ENCODE results near the gene GNAI3. TPM values are rescaled to one million over a fixed set of nuclear protein-coding genes. Genes with fewer than 3 reads are reported as not detected.

Gene GNAI3
- total RNA-seq, 1 experiment from 2014 or later: 12.8 TPM

DNA sequence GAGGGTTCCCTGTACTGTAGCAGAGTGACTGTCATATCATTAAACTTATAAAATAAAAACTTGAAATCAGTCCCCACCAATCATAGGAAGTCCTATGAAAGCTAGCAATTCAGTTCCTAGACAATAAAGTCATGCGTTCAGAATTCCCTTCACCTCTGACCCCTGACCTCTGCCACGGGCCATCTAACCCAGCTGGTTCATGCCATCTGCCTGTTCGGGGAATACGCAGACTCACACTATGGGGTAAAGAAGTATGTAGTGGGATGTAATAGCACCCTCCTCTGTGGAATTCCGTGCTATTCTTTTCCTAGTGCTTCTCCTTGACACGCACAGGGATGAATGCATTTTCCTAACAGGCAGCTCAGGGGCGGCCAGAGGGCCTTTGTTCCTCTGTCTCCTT, 109.6 kb downstream of the GNAI3 start:
- Histone ChIP-seq H3K4me3 (ENCODE audit: low read depth, low read length, poor library complexity, severe bottlenecking) (peak overlapping the region; percentile 97), H3K9me3 (ENCODE audit: low read depth, low read length, poor library complexity, severe bottlenecking) (no peaks in the 10 kb centered on the region), H3K4me1 (ENCODE audit: insufficient read depth, low read length, poor library complexity, severe bottlenecking) (peaks cover 19% of the 10 kb centered on the region), H3K27me3 (replicated peaks; ENCODE audit: insufficient read depth, low read depth, low read length, poor library complexity) (no peaks in the 10 kb centered on the region), H3K27ac (ENCODE audit: low read depth, low read length, poor library complexity, severe bottlenecking) (peak overlapping the region; percentile 27), H3K36me3 (ENCODE audit: insufficient read depth, low read length, poor library complexity, severe bottlenecking) (peaks cover 40% of the 10 kb centered on the region)
- CTCF ChIA-PET: interaction anchor here (1.1 kb wide), 1 partner anchor 327 kb away, joined by 3 read pairs; the partner anchor contains the start of gene AHCYL1
- BruUV-seq (replicated peaks): no TSS peak
- TF ChIP-seq EZH2 (IDR thresholded peaks at IDR 0.05; ENCODE audit: borderline replicate concordance, low read depth, low read length, poor library complexity, severe bottlenecking): no peak
- no peak for TF ChIP-seq CTCF (conservative IDR thresholded peaks at IDR 0.05; ENCODE audit: low read depth, low read length)
- POLR2A ChIA-PET (ENCODE audit: low non-redundant PET): no interaction called here
- intact Hi-C loops (cut with micrococcal nuclease; ENCODE audit: unreplicated experiment): no loop called here
- DNase-seq (ENCODE audit: low spot score): peak; percentile 0

- POLR2A ChIA-PET (ENCODE audit: low non-redundant PET): no interaction called here
- peak overlapping the region; percentile 97 for H3K4me3 ChIP-seq (ENCODE audit: low read depth, low read length, poor library complexity, severe bottlenecking)
- intact Hi-C loops (cut with micrococcal nuclease; ENCODE audit: unreplicated experiment): no loop called here
- peaks cover 40% of the 10 kb centered on the region for H3K36me3 ChIP-seq (ENCODE audit: insufficient read depth, low read length, poor library complexity, severe bottlenecking)
- CTCF ChIA-PET: no interaction called here
- peaks cover 13% of the 10 kb centered on the region for H3K4me1 ChIP-seq (ENCODE audit: insufficient read depth, low read length, poor library complexity, severe bottlenecking)
- peak overlapping the region; percentile 27 for H3K27ac ChIP-seq (ENCODE audit: low read depth, low read length, poor library complexity, severe bottlenecking)
- H3K27me3 ChIP-seq (replicated peaks; ENCODE audit: insufficient read depth, low read depth, low read length, poor library complexity): no peaks in the 10 kb centered on the region
- no peak for TF ChIP-seq EZH2 (IDR thresholded peaks at IDR 0.05; ENCODE audit: borderline replicate concordance, low read depth, low read length, poor library complexity, severe bottlenecking)
- no peak for TF ChIP-seq CTCF (conservative IDR thresholded peaks at IDR 0.05; ENCODE audit: low read depth, low read length)
- no TSS peak for BruUV-seq (replicated peaks)
- H3K9me3 ChIP-seq (ENCODE audit: low read depth, low read length, poor library complexity, severe bottlenecking): no peaks in the 10 kb centered on the region
- DNase-seq (ENCODE audit: low spot score): peak; percentile 1
Measured at GRCh38 chr1:109658533-109659042, 110.2 kb downstream of the GNAI3 start.

DNA sequence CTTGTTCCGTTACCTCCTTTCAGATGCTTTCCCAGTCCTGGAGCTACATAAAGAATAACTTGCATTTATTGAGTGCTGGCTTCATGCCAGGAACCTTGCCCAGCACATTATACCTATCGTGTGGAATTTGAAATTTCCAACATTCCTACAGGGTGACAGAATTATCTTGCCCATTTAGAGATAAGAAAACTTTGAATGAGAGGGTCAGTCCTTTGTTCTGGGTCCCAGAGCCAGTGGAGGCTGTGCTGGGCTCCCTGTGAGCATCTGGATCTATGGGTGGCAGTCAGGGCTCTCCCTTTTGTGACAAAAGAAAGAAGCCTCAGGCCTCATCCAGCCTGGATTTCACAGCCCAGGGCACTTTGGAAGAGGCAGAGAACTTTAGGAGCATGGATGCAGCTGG, 110.7 kb downstream of the GNAI3 start:
- ChIA-PET CTCF (no interaction called here), POLR2A (ENCODE audit: low non-redundant PET) (no interaction called here)
- BruUV-seq (replicated peaks): no TSS peak
- intact Hi-C loops (cut with micrococcal nuclease; ENCODE audit: unreplicated experiment): no loop called here
- TF ChIP-seq CTCF (conservative IDR thresholded peaks at IDR 0.05; ENCODE audit: low read depth, low read length) (no peak), EZH2 (IDR thresholded peaks at IDR 0.05; ENCODE audit: borderline replicate concordance, low read depth, low read length, poor library complexity, severe bottlenecking) (no peak)
- H3K27me3 ChIP-seq (replicated peaks; ENCODE audit: insufficient read depth, low read depth, low read length, poor library complexity): no peaks in the 10 kb centered on the region
- no peaks in the 10 kb centered on the region for H3K9me3 ChIP-seq (ENCODE audit: low read depth, low read length, poor library complexity, severe bottlenecking)
- H3K4me1 ChIP-seq (ENCODE audit: insufficient read depth, low read length, poor library complexity, severe bottlenecking): peaks cover 12% of the 10 kb centered on the region
- H3K36me3 ChIP-seq (ENCODE audit: insufficient read depth, low read length, poor library complexity, severe bottlenecking): peaks cover 40% of the 10 kb centered on the region
- no peak overlapping the region for H3K4me3 ChIP-seq (ENCODE audit: low read depth, low read length, poor library complexity, severe bottlenecking)
- H3K27ac ChIP-seq (ENCODE audit: low read depth, low read length, poor library complexity, severe bottlenecking): peak overlapping the region; percentile 47
- DNase-seq (ENCODE audit: low spot score): peak; percentile 3
